GM19025 (cell line): Measurements from ENCODE around the gene FASTK.
"Not testable (repeated sequence)": the region's sequence is repeated elsewhere in the genome, so short reads cannot be mapped to it uniquely, and the experiment has no call there.

Experiments
- ATAC-seq: cut with Tn5 transposase; IDR thresholded peaks from one replicate; pipeline ENCODE4 v1.9.1; 2021; ENCODE audit warnings: mild to moderate bottlenecking, low read depth, moderate library complexity; ENCODE audit not compliant: unreplicated experiment

FASTK gene

GRCh38 chr7:151032936-151033863 lies 47.4 kb downstream of the FASTK start:
- ATAC-seq: no peak

GRCh38 chr7:151031011-151031410 lies 49.6 kb downstream of the FASTK start:
- ATAC-seq: no peak

GRCh38 chr7:151028948-151029501 lies 51.6 kb downstream of the FASTK start:
- ATAC-seq: no peak

GRCh38 chr7:151028131-151028947 lies 52.3 kb downstream of the FASTK start, which contains the start of gene ABCB8:
TSS of gene ABCB8 (plus strand) at chr7:151028450. CDS start at chr7:151028516, 66 bp downstream.
- peak; percentile 97 for ATAC-seq

- not testable (repeated sequence) for ATAC-seq
These were observed 52.9 kb downstream of the FASTK start for GRCh38 chr7:151027728-151028130.

DNA sequence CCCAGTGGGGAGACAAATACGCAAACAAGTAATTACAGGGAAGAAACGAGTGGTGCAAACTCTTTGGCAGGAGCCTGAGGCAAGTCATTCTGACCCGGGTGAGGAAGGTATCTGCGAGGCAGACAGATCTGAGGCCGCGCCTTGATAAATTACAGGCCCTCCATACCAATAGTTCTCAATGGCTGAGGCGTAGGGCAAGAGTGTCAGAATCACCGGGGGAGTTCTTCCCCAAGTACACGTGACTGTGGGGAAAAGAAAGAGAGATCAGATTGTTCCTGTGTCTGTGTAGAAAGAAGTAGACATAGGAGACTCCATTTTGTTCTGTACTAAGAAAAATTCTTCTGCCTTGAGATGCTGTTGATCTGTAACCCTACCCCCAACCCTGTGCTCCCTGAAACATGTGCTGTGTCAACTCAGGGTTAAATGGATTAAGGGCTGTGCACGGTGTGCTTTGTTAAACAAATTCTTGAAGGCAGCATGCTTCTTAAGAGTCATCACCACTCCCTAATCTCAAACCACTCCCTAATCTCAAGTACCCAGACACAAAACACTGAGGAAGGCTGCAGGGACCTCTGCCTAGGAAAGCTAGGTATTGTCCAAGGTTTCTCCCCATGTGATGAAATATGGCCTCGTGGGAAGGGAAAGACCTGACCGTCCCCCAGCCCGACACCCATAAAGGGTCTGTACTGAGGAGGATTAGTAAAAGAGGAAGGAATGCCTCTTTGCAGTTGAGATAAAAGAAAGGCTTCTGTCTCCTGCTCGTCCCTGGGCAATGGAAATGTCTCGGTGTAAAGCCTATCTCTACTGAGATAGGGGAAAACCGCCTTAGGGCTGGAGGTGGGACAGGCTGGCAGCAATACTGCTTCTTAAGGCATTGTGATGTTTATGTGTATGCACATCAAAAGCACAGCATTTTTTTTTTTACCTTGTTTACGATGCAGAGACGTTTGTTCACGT lies 53.6 kb downstream of the FASTK start:
- ATAC-seq: not testable (repeated sequence)
